HG03103 (cell line): Measurements from ENCODE around the gene RSU1.
"Not testable (repeated sequence)": the region's sequence is repeated elsewhere in the genome, so short reads cannot be mapped to it uniquely, and the experiment has no call there.

Source experiments
- ATAC-seq: cut with Tn5 transposase; IDR thresholded peaks from one replicate; pipeline ENCODE4 v1.9.1; 2021; ENCODE audit warnings: low read depth; ENCODE audit not compliant: unreplicated experiment

The RSU1 gene

DNA sequence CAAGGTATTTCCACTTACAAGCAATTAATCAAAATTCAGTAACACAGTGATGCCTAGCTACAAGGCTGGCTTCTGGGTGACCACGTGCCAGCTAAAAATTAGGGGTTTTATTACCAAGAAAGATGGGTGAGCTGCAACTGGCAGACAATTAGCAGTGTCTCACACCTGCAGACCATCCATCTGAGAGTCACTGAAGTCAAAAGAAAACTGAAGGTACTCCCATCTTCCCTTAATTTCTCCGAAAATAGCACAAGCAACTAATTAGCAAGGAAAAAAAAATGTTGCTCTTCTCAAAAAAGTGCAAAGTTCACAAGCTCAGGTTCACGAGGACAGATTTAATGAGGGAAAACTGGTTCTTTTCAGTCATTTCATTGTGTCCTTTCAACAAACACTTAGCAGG, 28.4 kb downstream of the RSU1 start:
- ATAC-seq = no peak

DNA sequence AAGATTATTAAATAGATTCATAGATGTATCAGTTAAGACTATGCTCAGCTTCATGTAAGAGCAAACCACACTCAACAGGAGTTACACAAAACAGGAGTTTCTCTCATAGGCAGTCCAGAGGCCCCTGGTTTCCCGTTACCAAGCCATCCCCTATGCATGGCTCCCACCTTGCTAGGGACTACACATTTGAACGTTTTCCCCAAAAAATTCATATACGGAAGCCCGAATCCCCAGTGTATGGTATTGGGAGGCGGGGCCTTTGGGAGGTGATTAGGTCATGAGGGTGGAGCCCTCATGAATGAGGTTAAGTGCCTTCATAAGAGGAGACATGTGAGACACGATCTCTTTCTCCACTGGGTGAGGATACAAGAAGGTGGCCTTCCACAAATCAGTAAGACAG, 29.1 kb downstream of the RSU1 start:
- ATAC-seq = no peak

DNA sequence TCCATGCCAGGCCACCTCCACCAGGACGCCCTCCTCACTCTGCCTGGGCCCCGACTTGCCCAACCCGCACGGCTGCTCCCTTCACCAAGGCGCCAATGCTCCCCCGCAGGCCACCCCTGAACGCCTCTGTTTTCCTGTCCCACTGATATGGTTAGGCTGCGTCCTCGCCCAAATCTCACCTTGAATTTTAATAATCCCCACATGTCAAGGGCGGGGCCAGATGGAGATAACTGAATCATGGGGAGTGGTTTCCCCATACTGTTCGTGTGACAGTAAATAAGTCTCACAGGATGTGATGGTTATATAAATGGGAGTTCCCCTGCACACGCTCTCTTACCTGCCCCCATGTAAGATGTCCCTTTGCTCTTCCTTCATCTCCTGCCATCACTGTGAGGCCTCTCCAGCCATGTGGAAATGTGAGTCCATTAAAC, 29.8 kb downstream of the RSU1 start:
- peak; percentile 59 for ATAC-seq

GRCh38 chr10:16780338-16780880, 36.8 kb downstream of the RSU1 start:
- ATAC-seq = no peak

DNA sequence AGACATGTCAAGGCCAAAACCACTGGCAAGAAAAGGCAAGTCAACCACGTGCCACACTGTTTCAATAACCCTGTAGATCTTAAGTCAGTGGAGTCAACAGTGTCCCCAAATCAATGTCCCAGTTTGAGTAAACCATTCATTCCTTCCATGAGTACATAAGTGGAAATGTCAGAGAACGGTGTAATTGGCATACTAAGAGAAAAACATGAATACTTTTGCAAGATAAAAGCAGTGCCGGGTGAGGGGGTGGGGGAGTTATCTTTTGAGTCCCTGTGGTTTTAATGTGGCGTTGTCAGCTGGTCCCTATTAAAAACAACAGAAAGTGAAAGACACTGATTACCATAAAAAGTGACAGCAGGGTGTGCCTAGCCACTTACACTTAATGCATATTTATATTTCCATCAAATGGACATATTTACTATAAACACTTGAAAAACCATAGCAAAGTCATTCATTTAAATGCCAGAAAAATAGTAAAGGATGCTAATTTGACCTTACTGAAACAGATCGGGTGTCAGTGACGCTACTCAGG, 37.8 kb downstream of the RSU1 start:
- ATAC-seq = peak; percentile 61

DNA sequence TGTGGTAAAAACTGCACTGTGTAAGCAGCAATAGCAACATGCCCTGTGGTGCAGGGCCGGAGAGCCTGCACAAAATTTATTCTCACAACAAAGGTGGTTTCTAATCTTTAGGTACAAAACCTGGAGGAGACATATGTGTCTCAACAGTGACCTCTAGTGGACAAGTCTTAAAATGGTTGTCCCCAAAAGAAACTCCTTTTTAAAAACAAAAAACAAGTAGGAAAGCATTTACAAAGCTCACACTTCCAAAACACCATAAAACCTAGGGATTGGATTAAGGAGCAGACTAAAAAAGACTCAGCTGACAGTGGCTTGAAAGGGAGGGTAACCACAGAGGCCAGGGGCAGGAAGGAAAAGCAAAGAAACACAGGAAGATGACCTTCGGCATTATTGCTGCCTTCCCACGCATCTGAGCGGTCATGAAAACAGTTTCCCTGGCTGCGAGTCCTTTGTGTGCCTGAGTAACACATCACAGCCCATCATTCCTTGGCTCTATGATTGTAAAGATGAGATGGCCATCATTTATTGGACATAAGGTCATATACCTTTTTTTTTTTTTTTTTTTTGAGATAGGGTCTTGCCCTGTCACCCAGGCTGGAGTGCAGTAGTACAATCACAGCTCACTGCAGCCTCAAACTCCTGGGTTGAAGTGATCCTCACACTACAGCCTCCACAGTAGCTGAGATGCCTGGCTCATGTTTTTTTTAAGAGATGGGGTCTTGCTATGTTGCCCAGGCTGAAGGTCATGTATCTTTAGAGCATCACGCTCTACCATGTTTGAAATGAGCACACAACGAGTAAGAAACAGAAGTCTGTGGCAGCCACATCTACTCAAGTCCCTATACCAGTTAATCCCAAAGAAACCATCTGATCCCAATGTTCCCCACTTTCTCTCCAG, 39.5 kb downstream of the RSU1 start:
- no peak for ATAC-seq

DNA sequence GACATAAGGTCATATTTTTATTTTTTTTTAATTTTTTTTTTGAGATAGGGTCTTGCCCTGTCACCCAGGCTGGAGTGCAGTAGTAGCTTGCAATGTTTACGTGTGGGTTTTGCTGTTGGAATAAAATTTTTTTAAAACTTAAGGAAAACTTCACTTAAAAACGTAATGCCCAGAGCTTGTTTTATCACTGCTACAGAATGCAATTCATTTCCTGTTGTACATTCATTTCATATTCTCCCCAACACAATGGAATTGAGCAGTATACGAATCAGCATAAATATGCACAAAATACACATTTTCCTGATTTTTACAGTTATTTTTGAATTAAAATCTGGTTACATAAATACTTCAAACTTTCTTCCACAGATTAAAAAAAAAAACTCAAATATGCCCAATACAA, 40.3 kb downstream of the RSU1 start:
- no peak for ATAC-seq

DNA sequence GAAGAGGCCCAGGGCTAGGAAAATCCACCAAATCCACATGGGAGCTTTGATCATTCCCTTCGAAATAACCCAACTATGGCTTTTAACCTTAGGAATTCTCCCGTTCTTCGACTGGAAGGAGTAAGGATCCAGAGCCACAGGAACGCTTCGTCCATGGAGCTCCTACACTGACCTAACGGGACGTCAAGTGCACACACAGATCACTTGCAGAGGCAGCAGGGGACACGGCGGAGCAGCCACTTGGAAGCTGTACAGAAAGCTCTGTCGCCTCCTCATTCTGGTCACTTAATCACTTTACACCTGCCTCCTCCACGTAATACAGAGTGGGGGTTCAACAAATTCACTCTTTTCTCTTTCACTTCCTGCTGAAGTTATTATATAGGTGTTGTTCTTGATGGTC, 43.9 kb downstream of the RSU1 start:
- no peak for ATAC-seq

- ATAC-seq = no peak
Measured at GRCh38 chr10:16770670-16771069, 46.6 kb downstream of the RSU1 start.

GRCh38 chr10:16770141-16770540, 47.1 kb downstream of the RSU1 start:
- no peak for ATAC-seq

GRCh38 chr10:16769331-16769730, 47.9 kb downstream of the RSU1 start:
- ATAC-seq = no peak

DNA sequence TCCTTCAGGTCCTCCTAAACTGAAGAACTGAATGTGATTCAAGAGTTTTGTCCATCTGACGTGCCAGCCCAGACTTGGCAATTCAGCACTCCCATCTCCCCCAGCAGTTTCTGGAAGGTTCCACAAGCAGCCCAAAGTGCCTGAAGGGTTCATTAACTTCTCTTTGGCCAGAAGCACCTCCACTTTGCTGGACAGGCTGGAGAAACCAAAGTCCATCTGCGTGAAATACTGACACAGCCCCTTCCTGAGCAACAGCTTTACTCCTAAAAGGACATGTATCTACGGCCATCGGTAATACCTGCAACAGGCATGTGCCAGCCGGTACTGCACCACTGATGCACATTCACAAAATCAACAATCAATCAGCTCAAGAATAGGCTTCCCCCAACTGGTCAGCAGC, 48.5 kb downstream of the RSU1 start:
- no peak for ATAC-seq

GRCh38 chr10:16765509-16766375, 51.5 kb downstream of the RSU1 start:
- peak; percentile 53 for ATAC-seq

DNA sequence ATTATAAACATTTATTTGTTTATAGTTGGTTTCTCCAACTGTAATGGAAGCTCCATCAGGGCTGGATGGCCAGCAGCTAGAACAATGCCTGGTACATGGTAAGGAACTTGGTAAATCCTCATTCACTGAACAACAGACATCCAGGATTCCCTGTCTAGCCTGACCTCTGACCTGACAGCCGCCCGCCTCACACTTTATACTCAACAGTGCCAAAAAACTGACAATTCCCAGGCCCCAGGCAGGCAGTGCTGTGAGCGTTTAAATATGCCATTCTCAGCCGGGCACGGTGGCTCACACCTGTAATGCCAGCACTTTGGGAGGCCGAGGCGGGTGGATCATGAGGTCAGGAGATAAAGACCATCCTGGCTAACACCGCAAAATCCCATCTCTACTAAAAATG, 55.9 kb downstream of the RSU1 start:
- no peak for ATAC-seq

DNA sequence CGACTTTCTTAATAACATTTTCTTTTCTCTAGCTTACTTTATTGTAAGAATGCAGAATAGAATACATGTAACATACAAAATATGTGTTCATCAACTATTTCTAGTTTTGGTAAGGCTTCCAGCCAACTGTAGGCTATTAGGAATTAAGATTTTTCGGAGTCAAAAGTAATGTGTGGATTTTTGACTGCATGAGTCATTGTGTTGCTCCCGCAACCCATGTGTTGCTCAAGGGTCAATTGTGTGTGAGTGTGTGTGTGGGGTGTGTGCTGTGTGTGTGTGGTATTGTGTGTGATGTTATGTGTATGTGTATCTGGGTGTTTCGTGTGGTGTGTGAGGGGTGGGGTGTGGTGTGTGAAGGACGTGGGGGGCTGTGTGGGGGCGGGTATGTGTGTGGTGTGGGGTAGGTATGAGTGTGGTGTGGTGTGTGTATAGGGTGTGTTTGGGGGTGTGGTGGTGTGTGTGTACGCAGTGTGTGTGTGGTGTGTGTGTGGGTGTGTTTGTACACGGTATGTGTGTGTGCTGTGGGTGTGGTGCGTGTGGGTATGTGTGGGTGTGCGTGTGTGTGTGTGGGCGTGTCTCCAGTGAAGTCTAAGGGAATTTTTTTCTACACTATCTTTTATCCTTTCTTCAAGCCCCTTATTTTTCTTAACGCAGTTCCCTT, 60.5 kb downstream of the RSU1 start:
- ATAC-seq = no peak

GRCh38 chr10:16754765-16755164, 62.5 kb downstream of the RSU1 start:
- no peak for ATAC-seq

DNA sequence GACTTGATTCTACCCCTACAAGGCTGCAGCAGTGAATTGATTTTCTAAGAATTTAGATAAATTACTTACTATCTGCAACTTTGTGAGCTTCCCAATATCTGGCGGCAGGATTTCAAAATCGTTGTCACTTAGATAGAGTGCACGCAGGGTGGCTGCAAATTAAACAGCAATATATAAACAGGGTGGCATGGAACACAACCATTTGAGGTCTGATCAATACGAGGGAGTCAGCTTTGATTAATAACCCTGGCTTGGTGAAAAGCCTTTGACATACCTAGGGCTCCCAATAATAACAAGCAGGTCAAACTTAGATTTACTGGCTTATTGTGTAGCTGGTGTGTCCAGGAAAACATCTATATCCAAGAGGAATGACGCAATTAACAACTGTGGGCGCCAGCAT, 64.4 kb downstream of the RSU1 start:
- not testable (repeated sequence) for ATAC-seq

DNA sequence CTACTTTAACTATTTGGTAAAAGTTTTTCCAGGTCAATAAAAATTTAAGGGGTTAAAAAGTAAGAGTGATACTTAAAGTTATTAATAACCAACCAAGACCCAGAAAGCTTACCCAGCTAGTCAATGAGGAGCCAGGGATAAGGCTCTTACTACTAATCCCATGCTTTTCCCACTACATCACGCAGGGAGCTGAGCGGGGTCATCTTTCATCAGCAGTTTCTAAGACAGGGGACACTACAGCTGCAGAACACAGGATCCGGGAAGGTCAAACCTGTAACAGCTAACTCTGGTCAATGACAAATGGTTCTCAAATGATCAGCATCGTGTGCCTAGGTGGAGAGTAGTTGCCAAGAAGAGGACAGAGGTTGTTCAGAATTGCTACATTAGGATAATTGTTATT, 65.1 kb downstream of the RSU1 start:
- no peak for ATAC-seq

DNA sequence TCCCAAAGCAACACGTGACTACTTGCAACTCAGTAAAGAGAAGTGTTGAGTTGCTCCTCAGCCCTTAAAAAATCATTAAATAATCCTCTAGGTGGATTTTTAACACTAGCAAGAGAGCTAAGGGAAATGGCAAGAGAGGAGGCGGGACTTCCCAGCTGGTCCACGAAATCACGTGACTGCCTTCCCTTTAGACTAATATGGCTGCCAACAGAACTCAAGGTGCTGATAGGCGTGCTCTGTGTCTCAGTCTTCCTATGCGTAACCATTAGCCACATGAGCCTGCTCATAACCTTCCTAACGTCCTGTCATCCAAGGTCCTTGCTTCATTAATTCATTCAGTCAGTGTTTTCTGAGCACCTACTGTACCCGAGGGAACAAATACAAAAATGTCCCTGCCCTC, 66.0 kb downstream of the RSU1 start:
- ATAC-seq = no peak

GRCh38 chr10:16750461-16750860, 66.8 kb downstream of the RSU1 start:
- no peak for ATAC-seq

DNA sequence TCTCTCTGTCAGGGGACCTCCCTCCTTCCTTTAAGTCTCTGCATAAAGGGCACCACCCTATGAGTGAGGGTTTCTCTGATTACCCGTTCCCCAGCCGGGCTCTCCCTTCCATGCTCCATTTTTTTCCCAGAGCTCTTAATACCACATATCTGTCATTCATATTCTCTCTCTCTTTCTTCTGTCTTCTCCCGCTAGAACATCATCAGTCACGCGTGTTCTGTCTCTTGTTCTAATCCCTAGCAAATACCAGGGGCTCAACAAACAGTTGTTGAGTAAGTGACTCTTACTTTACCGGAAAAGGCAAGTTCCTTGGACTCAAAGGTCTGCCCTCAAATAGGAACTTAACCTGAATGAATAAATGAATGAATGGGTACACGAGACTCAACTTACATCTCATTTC, 68.5 kb downstream of the RSU1 start:
- no peak for ATAC-seq
